Neural cell (in vitro differentiated cells): ENCODE results near the gene FILIP1L. TPM values are rescaled to one million over a fixed set of nuclear protein-coding genes. Genes with fewer than 3 reads are reported as not detected.

ENCODE experiments used
- H2AFZ ChIP-seq: fragments of 200-600, 300-800 bp; sonication (generic), shearing (Covaris generic); 2 replicates; pipeline ENCODE4 v1.6.0; 2014; ENCODE audit warnings: low read depth, mild to moderate bottlenecking, antibody characterized with exemption, low read length, moderate library complexity
- H3F3A ChIP-seq: fragments of 200-600 bp; shearing (Covaris generic); 2 replicates; pipeline ENCODE4 v1.6.1; 2016; ENCODE audit warnings: mild to moderate bottlenecking, moderate library complexity, mixed read lengths, antibody characterized with exemption, low read length; ENCODE audit not compliant: insufficient read depth, poor library complexity, severe bottlenecking
- H3K27ac ChIP-seq: fragments of 200-600, 300-800 bp; sonication (generic), shearing (Covaris generic); 2 replicates; pipeline ENCODE4 v1.5.1; 2014; ENCODE audit warnings: mild to moderate bottlenecking, low read length, moderate library complexity
- H3K27me3 ChIP-seq: fragments of 300-800, 200-600 bp; sonication (generic), shearing (Covaris generic); 2 replicates; pipeline ENCODE4 v1.6.0; 2014; ENCODE audit warnings: mild to moderate bottlenecking, low read depth, low read length, moderate library complexity; ENCODE audit not compliant: insufficient read depth
- H3K36me3 ChIP-seq: fragments of 300-800, 200-600 bp; sonication (generic), shearing (Covaris generic); 2 replicates; pipeline ENCODE4 v1.5.1; 2014; ENCODE audit warnings: mild to moderate bottlenecking, antibody characterized with exemption, low read length, moderate library complexity; ENCODE audit not compliant: insufficient read depth
- H3K4me2 ChIP-seq: fragments of 300-800, 200-600 bp; sonication (generic), shearing (Covaris generic); 2 replicates; pipeline ENCODE4 v1.6.0; 2014; ENCODE audit warnings: mild to moderate bottlenecking, low read length
- H3K4me3 ChIP-seq: fragments of 300-800, 200-600 bp; sonication (generic), shearing (Covaris generic); 2 replicates; pipeline ENCODE4 v1.5.1; 2014; ENCODE audit warnings: mild to moderate bottlenecking, low read length, moderate library complexity
- H3K79me2 ChIP-seq: fragments of 200-600 bp; shearing (Covaris generic); replicated peaks from 2 replicates; pipeline ENCODE4 v1.6.0; 2014; ENCODE audit warnings: mild to moderate bottlenecking, low read length, moderate library complexity; ENCODE audit not compliant: insufficient read depth
- H3K9ac ChIP-seq: fragments of 300-800, 200-600 bp; sonication (generic), shearing (Covaris generic); 2 replicates; pipeline ENCODE4 v1.6.1; 2016; ENCODE audit warnings: mild to moderate bottlenecking, low read length, mixed read lengths
- H3K9me2 ChIP-seq: fragments of 200-600 bp; shearing (Covaris generic); 2 replicates; pipeline ENCODE4 v1.6.1; 2016; ENCODE audit warnings: mild to moderate bottlenecking, low read length, mixed read lengths; ENCODE audit not compliant: insufficient read depth
- H3K9me3 ChIP-seq: fragments of 200-600, 300-800 bp; sonication (generic), shearing (Covaris generic); 2 replicates; pipeline ENCODE4 v1.6.1; 2016; ENCODE audit warnings: mild to moderate bottlenecking, mixed run types, low read length, moderate library complexity, mixed read lengths
- H4K20me1 ChIP-seq: fragments of 200-600 bp; shearing (Covaris generic); 2 replicates; pipeline ENCODE4 v1.6.1; 2016; ENCODE audit warnings: mild to moderate bottlenecking, mixed run types; ENCODE audit not compliant: insufficient read depth
- CTCF ChIP-seq: fragments of 450-650 bp; IDR thresholded peaks from 2 replicates; pipeline ENCODE4 v1.5.1; 2014; ENCODE audit warnings: antibody characterized with exemption, mild to moderate bottlenecking, moderate library complexity; ENCODE audit not compliant: poor library complexity, severe bottlenecking
- EP300 ChIP-seq: fragments of 450-650 bp; conservative IDR thresholded peaks from 2 replicates; pipeline ENCODE4 v1.6.1; 2014; ENCODE audit warnings: antibody characterized with exemption, mild to moderate bottlenecking, moderate library complexity; ENCODE audit not compliant: poor library complexity, severe bottlenecking
- EZH2 ChIP-seq: fragments of 200-600, 300-800 bp; shearing (Covaris generic), sonication (generic); IDR thresholded peaks from 2 replicates; pipeline ENCODE4 v1.6.1; 2014; ENCODE audit warnings: antibody characterized with exemption, low read length, borderline replicate concordance, mild to moderate bottlenecking; ENCODE audit not compliant: insufficient read depth, poor library complexity, severe bottlenecking
- MXI1 ChIP-seq: fragments of 450-650 bp; conservative IDR thresholded peaks from 2 replicates; pipeline ENCODE4 v1.6.1; 2014; ENCODE audit warnings: antibody characterized with exemption, mild to moderate bottlenecking; ENCODE audit not compliant: poor library complexity, severe bottlenecking
- POLR2AphosphoS5 ChIP-seq: IDR thresholded peaks from 2 replicates; pipeline ENCODE4 v1.6.1; 2012
- RAD21 ChIP-seq: fragments of 450-650 bp; conservative IDR thresholded peaks from 2 replicates; pipeline ENCODE4 v1.6.1; 2014; ENCODE audit warnings: antibody characterized with exemption, mild to moderate bottlenecking, moderate library complexity
- SMC3 ChIP-seq: fragments of 450-650 bp; conservative IDR thresholded peaks from 2 replicates; pipeline ENCODE4 v1.6.1; 2014; ENCODE audit warnings: antibody characterized with exemption, mild to moderate bottlenecking, moderate library complexity; ENCODE audit not compliant: poor library complexity
- TAF1 ChIP-seq: IDR thresholded peaks from 2 replicates; pipeline ENCODE4 v1.6.1; 2012; ENCODE audit warnings: low read depth
- polyA plus RNA-seq: library from polyadenylated mRNA; depleted of rRNA; stranded (reverse); fragments of >200 nt; gene quantifications from 2 replicates; pipeline ENCODE4 v1.2.3, GENCODE V29; 2014
- TF ChIP-seq, protein P1 (sequence below): IDR thresholded peaks from 2 replicates; pipeline ENCODE4 v1.6.1; 2012; ENCODE audit warnings: borderline replicate concordance

The FILIP1L gene
- polyA plus RNA-seq, 1 donor from 2014 or later, result 0.27 TPM

- H3K27ac ChIP-seq, result no peak overlapping the region
- H3K4me2 ChIP-seq, result no peak overlapping the region
- no peaks in the 10 kb centered on the region for H3K27me3 ChIP-seq
- H3F3A ChIP-seq, result no peaks in the 10 kb centered on the region
- H3K9me3 ChIP-seq, result peaks cover 5% of the 10 kb centered on the region
- TF ChIP-seq RAD21, result no peak
- TF ChIP-seq EZH2, result no peak
- TF ChIP-seq, protein P1, sequence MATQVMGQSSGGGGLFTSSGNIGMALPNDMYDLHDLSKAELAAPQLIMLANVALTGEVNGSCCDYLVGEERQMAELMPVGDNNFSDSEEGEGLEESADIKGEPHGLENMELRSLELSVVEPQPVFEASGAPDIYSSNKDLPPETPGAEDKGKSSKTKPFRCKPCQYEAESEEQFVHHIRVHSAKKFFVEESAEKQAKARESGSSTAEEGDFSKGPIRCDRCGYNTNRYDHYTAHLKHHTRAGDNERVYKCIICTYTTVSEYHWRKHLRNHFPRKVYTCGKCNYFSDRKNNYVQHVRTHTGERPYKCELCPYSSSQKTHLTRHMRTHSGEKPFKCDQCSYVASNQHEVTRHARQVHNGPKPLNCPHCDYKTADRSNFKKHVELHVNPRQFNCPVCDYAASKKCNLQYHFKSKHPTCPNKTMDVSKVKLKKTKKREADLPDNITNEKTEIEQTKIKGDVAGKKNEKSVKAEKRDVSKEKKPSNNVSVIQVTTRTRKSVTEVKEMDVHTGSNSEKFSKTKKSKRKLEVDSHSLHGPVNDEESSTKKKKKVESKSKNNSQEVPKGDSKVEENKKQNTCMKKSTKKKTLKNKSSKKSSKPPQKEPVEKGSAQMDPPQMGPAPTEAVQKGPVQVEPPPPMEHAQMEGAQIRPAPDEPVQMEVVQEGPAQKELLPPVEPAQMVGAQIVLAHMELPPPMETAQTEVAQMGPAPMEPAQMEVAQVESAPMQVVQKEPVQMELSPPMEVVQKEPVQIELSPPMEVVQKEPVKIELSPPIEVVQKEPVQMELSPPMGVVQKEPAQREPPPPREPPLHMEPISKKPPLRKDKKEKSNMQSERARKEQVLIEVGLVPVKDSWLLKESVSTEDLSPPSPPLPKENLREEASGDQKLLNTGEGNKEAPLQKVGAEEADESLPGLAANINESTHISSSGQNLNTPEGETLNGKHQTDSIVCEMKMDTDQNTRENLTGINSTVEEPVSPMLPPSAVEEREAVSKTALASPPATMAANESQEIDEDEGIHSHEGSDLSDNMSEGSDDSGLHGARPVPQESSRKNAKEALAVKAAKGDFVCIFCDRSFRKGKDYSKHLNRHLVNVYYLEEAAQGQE, result no peak
- TF ChIP-seq TAF1, result no peak
- no peak for TF ChIP-seq POLR2AphosphoS5
- TF ChIP-seq SMC3, result no peak
- no peak for TF ChIP-seq CTCF
- no peak for TF ChIP-seq MXI1
- no peak for TF ChIP-seq EP300
- H3K9me2 ChIP-seq, result no peaks in the 10 kb centered on the region
- no peak overlapping the region for H3K4me3 ChIP-seq
- no peaks in the 10 kb centered on the region for H4K20me1 ChIP-seq
- H3K36me3 ChIP-seq, result no peaks in the 10 kb centered on the region
- H3K79me2 ChIP-seq, result no peaks in the 10 kb centered on the region
- no peak overlapping the region for H2AFZ ChIP-seq
- H3K9ac ChIP-seq, result no peak overlapping the region
These were observed 311.0 kb downstream of the FILIP1L start for GRCh38 chr3:99803297-99803696.

DNA sequence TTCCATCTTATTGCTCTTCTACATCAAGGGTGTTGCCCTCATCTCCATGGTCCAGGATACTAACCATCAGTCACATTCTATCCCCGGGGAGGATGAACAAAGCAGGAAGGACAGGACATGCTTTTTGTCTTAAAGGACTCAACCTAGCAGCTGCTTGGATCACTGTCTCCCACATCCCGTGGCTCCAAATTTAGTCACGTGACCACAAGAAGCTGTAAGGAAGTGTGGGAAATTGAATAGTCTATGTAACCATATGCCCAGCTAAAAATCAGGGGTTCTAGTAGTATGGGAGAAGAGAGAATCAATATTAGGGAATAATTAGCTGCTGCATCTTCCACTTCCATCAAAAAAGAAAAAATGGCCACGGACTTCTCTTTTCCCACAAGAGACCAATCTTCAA is 314.9 kb downstream of the FILIP1L start:
- H3K36me3 ChIP-seq, result no peaks in the 10 kb centered on the region
- H3K4me3 ChIP-seq, result no peak overlapping the region
- H3K27ac ChIP-seq, result no peak overlapping the region
- no peaks in the 10 kb centered on the region for H3F3A ChIP-seq
- no peak overlapping the region for H3K9ac ChIP-seq
- no peak for TF ChIP-seq EZH2
- TF ChIP-seq SMC3, result no peak
- no peak for TF ChIP-seq MXI1
- H3K9me3 ChIP-seq, result no peaks in the 10 kb centered on the region
- no peaks in the 10 kb centered on the region for H4K20me1 ChIP-seq
- no peaks in the 10 kb centered on the region for H3K27me3 ChIP-seq
- no peak overlapping the region for H2AFZ ChIP-seq
- no peak overlapping the region for H3K4me2 ChIP-seq
- H3K79me2 ChIP-seq, result no peaks in the 10 kb centered on the region
- H3K9me2 ChIP-seq, result no peaks in the 10 kb centered on the region

- Histone ChIP-seq H3K79me2 (no peaks in the 10 kb centered on the region), H4K20me1 (no peaks in the 10 kb centered on the region), H3K27me3 (no peaks in the 10 kb centered on the region), H3K27ac (no peak overlapping the region), H3K9ac (no peak overlapping the region), H3K4me3 (no peak overlapping the region), H3K36me3 (no peaks in the 10 kb centered on the region), H3K4me2 (no peak overlapping the region), H2AFZ (no peak overlapping the region), H3K9me3 (no peaks in the 10 kb centered on the region), H3F3A (no peaks in the 10 kb centered on the region), H3K9me2 (no peaks in the 10 kb centered on the region)
- TF ChIP-seq, protein P1, result no peak
- TF ChIP-seq SMC3 (no peak), POLR2AphosphoS5 (no peak), TAF1 (no peak), EZH2 (no peak), CTCF (no peak), MXI1 (no peak), EP300 (no peak), RAD21 (no peak)
These were observed 318.7 kb downstream of the FILIP1L start for GRCh38 chr3:99795573-99795972.
